B cell (primary cell): ENCODE results near the gene NKD2. TPM values are rescaled to one million over a fixed set of nuclear protein-coding genes. Genes with fewer than 3 reads are reported as not detected.

Experiments
- ATAC-seq: fragments of 200-7000 bp; cut with Tn5 transposase; one replicate; pipeline ENCODE4 v1.10.0; 2021; ENCODE audit warnings: low read depth, mild to moderate bottlenecking, moderate number of reproducible peaks, moderate library complexity
- CTCF ChIA-PET: fragments of 350-600 bp; sonication (Branson Sonifier 250); formaldehyde crosslinking; loops from one replicate; lab custom pipeline; 2021; ENCODE audit warnings: antibody characterized with exemption, inconsistent platforms; lab: Charles Lee
- POLR2A ChIA-PET: fragments of 350-600 bp; sonication (Branson Sonifier 250); formaldehyde crosslinking; loops from one replicate; lab custom pipeline; 2021; ENCODE audit warnings: antibody characterized with exemption; lab: Charles Lee
- DNase-seq: peaks from one replicate; pipeline ENCODE4 v3.0.0; 2013
- H2AFZ ChIP-seq: 2 replicates; pipeline ENCODE4 v1.6.1; 2012; ENCODE audit warnings: mild to moderate bottlenecking, low read depth, low read length; ENCODE audit not compliant: insufficient read depth, poor library complexity, severe bottlenecking
- H3K27ac ChIP-seq, 2 donors: 1 replicate in 1 of 2; 2 replicates in 1 of 2; pipeline ENCODE4 v1.5.1; 2012 to 2013; ENCODE audit warnings: low read length in 2 of 2, mild to moderate bottlenecking in 2 of 2, moderate library complexity in 1 of 2
- H3K27me3 ChIP-seq, 4 experiments: fragments of 200-600 bp in 1 of 4; sonication (generic) in 1 of 4; replicated peaks in 1 of 4; 1 replicate in 2 of 4; 2 replicates in 2 of 4; pipeline versions ENCODE4 v1.6.1 to v1.7.0; 2013 to 2016; ENCODE audit warnings: low read length in 3 of 4, mild to moderate bottlenecking in 2 of 4, mixed read lengths in 1 of 4, moderate library complexity in 1 of 4; ENCODE audit not compliant: insufficient read depth in 4 of 4, control insufficient read depth in 3 of 4; ENCODE audit errors: control extremely low read depth in 1 of 4
- H3K36me3 ChIP-seq, 2 experiments: replicated peaks in 1 of 2; 1 replicate in 1 of 2; 2 replicates in 1 of 2; pipeline versions ENCODE4 v1.6.1 to v1.7.1; 2013; ENCODE audit warnings: low read length in 1 of 2; ENCODE audit not compliant: insufficient read depth in 2 of 2, control insufficient read depth in 1 of 2; ENCODE audit errors: control extremely low read depth in 1 of 2, extremely low read depth in 1 of 2
- H3K4me1 ChIP-seq, 2 donors: fragments of 200-600 bp in 1 of 2; sonication (generic) in 1 of 2; 1 replicate in 1 of 2; 2 replicates in 1 of 2; pipeline versions ENCODE4 v1.5.1 to v1.6.1; 2013 to 2017; ENCODE audit warnings: low read length in 2 of 2; ENCODE audit not compliant: control insufficient read depth in 2 of 2, insufficient read depth in 2 of 2
- H3K4me2 ChIP-seq: replicated peaks from 2 replicates; pipeline ENCODE3; 2012; ENCODE audit warnings: mild to moderate bottlenecking, low read depth, low read length; ENCODE audit not compliant: poor library complexity, severe bottlenecking
- H3K4me3 ChIP-seq, 5 experiments: fragments of 200-600 bp in 1 of 5; sonication (generic) in 1 of 5; 1 replicate in 3 of 5; 2 replicates in 2 of 5; pipeline versions ENCODE4 v1.5.1 to v1.7.0; 2011 to 2016; ENCODE audit warnings: low read length in 4 of 5, mild to moderate bottlenecking in 4 of 5, low read depth in 2 of 5, control low read depth in 1 of 5, moderate library complexity in 1 of 5; ENCODE audit not compliant: insufficient read depth in 1 of 5; ENCODE audit errors: control extremely low read depth in 1 of 5, extremely low read depth in 1 of 5
- H3K79me2 ChIP-seq: fragments of 200-600 bp; sonication (generic); one replicate; pipeline ENCODE4 v1.6.0; 2016; ENCODE audit warnings: low read length; ENCODE audit not compliant: control insufficient read depth, insufficient read depth
- H3K9ac ChIP-seq: fragments of 200-600 bp; sonication (generic); 2 replicates; pipeline ENCODE4 v1.6.1; 2017; ENCODE audit warnings: mild to moderate bottlenecking, low read length, moderate library complexity
- H3K9me3 ChIP-seq, 3 donors: one replicate each; pipeline versions ENCODE4 v1.6.1 to v1.7.1; 2013; ENCODE audit warnings: low read length in 2 of 3; ENCODE audit not compliant: control insufficient read depth in 2 of 3, insufficient read depth in 1 of 3; ENCODE audit errors: control extremely low read depth in 1 of 3
- H4K20me1 ChIP-seq: 2 replicates; pipeline ENCODE4 v1.6.0; 2012; ENCODE audit warnings: mild to moderate bottlenecking, low read length; ENCODE audit not compliant: insufficient read depth, control insufficient read depth, poor library complexity, severe bottlenecking
- H3K27ac Mint-ChIP-seq: one replicate; pipeline ENCODE4 v1.8.0; 2021; ENCODE audit warnings: mixed read lengths
- H3K27me3 Mint-ChIP-seq: one replicate; pipeline ENCODE4 v1.8.0; 2021; ENCODE audit warnings: mixed read lengths
- H3K4me1 Mint-ChIP-seq: one replicate; pipeline ENCODE4 v1.8.0; 2021; ENCODE audit warnings: mixed read lengths
- H3K4me3 Mint-ChIP-seq: one replicate; pipeline ENCODE4 v1.8.0; 2021; ENCODE audit warnings: mixed read lengths
- H3K9me3 Mint-ChIP-seq: one replicate; pipeline ENCODE4 v1.8.0; 2022; ENCODE audit warnings: mixed read lengths; ENCODE audit not compliant: insufficient read depth
- EZH2 ChIP-seq: IDR thresholded peaks from 2 replicates; pipeline ENCODE4 v1.6.1; 2012; ENCODE audit warnings: borderline replicate concordance, low read depth, mild to moderate bottlenecking, moderate library complexity, low read length; ENCODE audit not compliant: insufficient read depth, poor library complexity, severe bottlenecking
- WGBS: methylation state at CpG from one replicate; pipeline ENCODE4 v1.1.5; 2013; ENCODE audit warnings: missing lambda C conversion rate; ENCODE audit not compliant: insufficient coverage; 5-methylcytosine and 5-hydroxymethylcytosine counted together
- intact Hi-C: fragments of 100-400 bp; cut with micrococcal nuclease; formaldehyde crosslinking; loops from one replicate; pipeline ENCODE4 v1.10.0; 2022
- polyA plus RNA-seq: library from polyadenylated mRNA; depleted of rRNA; stranded (reverse); fragments of >200 nt; gene quantifications from 2 replicates; pipeline ENCODE4 v1.2.3, GENCODE V29; 2012
- total RNA-seq, 2 donors: library from RNA; stranded (reverse); fragments of 120-200 nt in 1 of 2; gene quantifications; 1 replicate in 1 of 2; 2 replicates in 1 of 2; pipeline versions ENCODE4 v1.2.3 to v1.2.4, GENCODE V29; 2013 to 2022
- TF ChIP-seq, protein P1 (sequence below): fragments of 200-600 bp; IDR thresholded peaks from one replicate; pipeline ENCODE4 v1.8.0; 2022; ENCODE audit warnings: antibody characterized with exemption, mild to moderate bottlenecking

NKD2 gene
- total and polyA plus RNA-seq, 2 donors (not counting 1 experiment from before 2014, with no cell fraction given): 0.12 to 0.34 TPM

DNA sequence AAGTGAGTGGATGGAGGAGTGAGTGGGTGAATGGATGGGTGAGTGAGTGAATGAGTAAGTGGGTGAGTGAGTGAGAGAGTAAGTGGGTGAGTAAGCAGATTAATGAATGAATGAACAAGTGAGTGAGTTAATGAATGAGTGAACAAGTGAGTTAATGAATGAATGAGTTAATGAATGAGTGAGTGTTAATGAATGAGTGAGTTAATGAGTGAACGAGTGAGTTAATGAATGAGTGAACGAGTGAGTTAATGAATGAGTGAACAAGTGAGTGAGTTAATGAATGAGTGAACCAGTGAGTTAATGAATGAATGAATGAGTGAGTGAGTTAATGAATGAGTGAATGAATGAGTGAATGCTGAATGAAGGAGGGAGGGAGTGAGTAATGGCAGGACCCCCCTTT, 26.4 kb downstream of the NKD2 start:
- H3K27ac ChIP-seq: no peak overlapping the region
- no peaks in the 10 kb centered on the region for H3K36me3 ChIP-seq
- Mint-ChIP-seq H3K9me3 (no peaks in the 10 kb centered on the region), H3K27ac (no peak overlapping the region), H3K4me1 (no peaks in the 10 kb centered on the region), H3K27me3 (no peaks in the 10 kb centered on the region), H3K4me3 (no peak overlapping the region)
- DNase-seq (no peak), ATAC-seq (no peak)
- H3K9me3 ChIP-seq: no peaks in the 10 kb centered on the region
- POLR2A ChIA-PET: no interaction called here
- no peaks in the 10 kb centered on the region for H4K20me1 ChIP-seq
- intact Hi-C loops: no loop called here
- H3K4me1 ChIP-seq: no peaks in the 10 kb centered on the region
- H3K79me2 ChIP-seq: no peaks in the 10 kb centered on the region
- peaks cover 0 to 22% (median under 1%) of the 10 kb centered on the region in 4 experiments for H3K27me3 ChIP-seq
- TF ChIP-seq EZH2: no peak
- TF ChIP-seq, protein P1, sequence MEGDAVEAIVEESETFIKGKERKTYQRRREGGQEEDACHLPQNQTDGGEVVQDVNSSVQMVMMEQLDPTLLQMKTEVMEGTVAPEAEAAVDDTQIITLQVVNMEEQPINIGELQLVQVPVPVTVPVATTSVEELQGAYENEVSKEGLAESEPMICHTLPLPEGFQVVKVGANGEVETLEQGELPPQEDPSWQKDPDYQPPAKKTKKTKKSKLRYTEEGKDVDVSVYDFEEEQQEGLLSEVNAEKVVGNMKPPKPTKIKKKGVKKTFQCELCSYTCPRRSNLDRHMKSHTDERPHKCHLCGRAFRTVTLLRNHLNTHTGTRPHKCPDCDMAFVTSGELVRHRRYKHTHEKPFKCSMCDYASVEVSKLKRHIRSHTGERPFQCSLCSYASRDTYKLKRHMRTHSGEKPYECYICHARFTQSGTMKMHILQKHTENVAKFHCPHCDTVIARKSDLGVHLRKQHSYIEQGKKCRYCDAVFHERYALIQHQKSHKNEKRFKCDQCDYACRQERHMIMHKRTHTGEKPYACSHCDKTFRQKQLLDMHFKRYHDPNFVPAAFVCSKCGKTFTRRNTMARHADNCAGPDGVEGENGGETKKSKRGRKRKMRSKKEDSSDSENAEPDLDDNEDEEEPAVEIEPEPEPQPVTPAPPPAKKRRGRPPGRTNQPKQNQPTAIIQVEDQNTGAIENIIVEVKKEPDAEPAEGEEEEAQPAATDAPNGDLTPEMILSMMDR: no peak
- H3K9ac ChIP-seq: no peak overlapping the region
- H2AFZ ChIP-seq: no peak overlapping the region
- WGBS: 92% methylated on average over 2 of the region's 2 CpGs
- H3K4me2 ChIP-seq: no peak overlapping the region
- CTCF ChIA-PET: no interaction called here
- H3K4me3 ChIP-seq: no peak overlapping the region

DNA sequence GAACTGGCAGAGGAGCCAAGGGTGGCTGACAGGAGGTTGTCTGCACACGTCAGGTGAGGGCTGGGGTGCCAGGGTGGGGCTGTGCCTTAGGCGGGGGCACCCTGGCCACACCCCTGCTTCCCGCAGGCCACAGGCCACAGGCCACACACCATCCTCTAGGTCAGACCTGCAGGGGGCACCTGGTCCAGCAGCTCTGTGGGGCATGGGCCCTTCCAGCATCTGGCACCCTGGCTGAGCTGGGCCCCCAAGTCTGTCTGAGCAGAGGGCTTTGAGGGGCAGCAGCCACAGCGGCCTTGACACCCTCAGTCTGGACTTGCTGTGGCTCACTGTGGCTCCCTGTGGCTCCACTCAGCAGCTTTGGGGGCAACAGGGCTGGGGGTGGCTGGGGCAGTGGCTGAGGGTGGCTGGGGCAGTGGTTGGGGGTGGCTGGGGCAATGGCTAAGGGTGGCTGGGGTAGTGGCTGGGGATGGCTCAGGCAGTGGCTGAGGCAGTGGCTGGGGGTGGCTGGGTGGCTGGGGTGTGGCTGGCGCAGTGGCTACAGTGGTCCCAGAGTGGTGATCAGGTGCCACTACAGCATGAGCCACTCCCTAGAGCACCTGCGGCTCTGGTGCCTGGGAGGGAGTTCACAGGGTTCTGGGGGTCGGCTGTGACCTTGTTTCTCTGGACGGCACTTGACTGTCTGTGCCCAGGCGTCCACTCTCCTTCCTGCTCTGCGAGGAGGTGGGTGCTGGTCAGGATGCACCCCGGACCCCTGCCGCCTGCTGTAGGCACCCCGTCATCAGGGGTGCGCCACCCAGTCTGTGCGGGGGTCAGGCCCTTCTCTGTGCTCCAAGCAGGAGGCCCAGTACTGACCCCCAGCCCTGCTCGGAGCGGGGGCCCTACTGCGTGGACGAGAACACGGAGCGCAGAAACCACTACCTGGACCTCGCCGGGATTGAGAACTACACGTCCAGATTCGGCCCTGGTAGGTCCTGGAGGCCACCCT, 27.1 kb downstream of the NKD2 start:
- Histone ChIP-seq H3K4me3 (no peak overlapping the region), H3K9ac (no peak overlapping the region), H3K36me3 (no peaks in the 10 kb centered on the region), H3K4me1 (no peaks in the 10 kb centered on the region), H3K4me2 (no peak overlapping the region), H4K20me1 (no peaks in the 10 kb centered on the region), H3K9me3 (no peaks in the 10 kb centered on the region), H3K27ac (no peak overlapping the region), H3K27me3 (peaks cover 0 to 16% (median under 1%) of the 10 kb centered on the region in 4 experiments), H2AFZ (no peak overlapping the region), H3K79me2 (no peaks in the 10 kb centered on the region)
- no peak for ATAC-seq
- no peaks in the 10 kb centered on the region for H3K27me3 Mint-ChIP-seq
- H3K4me1 Mint-ChIP-seq: no peaks in the 10 kb centered on the region
- no peak overlapping the region for H3K4me3 Mint-ChIP-seq
- TF ChIP-seq, protein P1: no peak
- TF ChIP-seq EZH2: no peak
- H3K9me3 Mint-ChIP-seq: no peaks in the 10 kb centered on the region
- WGBS: 97% methylated on average over 25 of the region's 25 CpGs
- ChIA-PET POLR2A (no interaction called here), CTCF (no interaction called here)
- no peak overlapping the region for H3K27ac Mint-ChIP-seq
- intact Hi-C loops: no loop called here
- no peak for DNase-seq
